OCI-M1 (cell line): ENCODE data around the gene PMIS2.

Experiments used
- DNase-seq: peaks from one replicate; lab custom pipeline; 2025; lab: John Stamatoyannopoulos, UW

Gene PMIS2

DNA sequence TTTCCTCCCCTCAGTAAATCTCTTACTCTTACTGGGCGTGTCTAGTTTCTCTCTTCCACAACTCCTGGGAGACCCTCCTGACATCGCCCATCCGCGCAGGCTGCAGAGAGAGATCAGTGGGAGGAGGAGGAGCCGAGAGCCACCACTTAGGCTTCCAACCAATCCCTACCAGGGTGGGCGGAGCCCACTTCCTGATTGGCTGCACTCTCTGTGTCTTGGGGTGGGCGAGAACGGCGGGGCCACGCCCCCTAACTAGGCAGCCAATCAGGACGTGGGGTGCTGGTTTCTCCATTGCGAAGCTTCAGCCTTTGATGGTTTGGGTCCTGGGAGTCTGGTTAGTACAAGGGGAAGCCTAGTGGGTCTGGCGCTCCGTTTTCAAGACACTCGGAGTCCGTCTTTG lies at the start of gene PMIS2:
Gene PMIS2, plus strand, starts transcription at position 326 of the 400 bp plus-strand sequence. CDS start 87 bp downstream, outside the sequence.
- no peak for DNase-seq

DNA sequence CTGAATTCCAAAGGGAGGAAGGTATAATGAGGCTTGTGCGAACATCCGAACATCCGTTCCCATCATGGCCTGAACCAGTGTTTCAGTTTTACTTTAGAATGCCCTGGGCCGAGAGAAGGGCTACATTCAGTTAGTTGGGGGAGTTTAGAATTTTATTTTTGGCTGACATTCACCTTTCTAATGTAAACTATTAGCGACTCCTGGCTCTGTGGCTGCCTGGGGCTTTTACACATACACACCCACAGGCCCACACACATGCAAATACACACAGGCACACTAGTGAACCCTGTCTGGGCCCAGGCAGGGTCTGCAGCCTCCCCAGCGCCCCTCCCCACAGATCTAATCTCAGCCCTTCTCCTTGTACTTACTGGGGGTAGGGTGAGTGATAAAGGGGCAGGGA lies 46.7 kb upstream of the PMIS2 start:
- DNase-seq: no peak

DNA sequence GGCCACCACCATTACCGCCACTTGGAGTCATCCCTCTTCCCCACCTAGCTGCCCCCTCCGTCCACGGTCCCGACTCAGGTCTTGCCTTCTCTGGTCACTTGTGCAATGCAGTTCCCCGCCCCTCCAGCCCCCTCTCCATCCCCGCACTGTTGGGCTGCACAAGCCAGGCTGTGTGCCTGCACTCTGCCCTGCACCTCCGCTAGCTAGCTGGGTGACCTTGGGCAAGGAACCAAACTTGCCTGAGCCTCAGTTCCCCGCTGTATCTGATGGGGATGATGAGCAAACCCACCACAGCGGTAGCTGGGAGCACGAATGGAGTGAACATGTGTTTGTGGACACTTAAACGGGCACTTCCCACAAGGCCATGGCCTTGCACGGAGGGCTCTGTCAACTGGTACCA lies 46.1 kb upstream of the PMIS2 start:
- no peak for DNase-seq

DNA sequence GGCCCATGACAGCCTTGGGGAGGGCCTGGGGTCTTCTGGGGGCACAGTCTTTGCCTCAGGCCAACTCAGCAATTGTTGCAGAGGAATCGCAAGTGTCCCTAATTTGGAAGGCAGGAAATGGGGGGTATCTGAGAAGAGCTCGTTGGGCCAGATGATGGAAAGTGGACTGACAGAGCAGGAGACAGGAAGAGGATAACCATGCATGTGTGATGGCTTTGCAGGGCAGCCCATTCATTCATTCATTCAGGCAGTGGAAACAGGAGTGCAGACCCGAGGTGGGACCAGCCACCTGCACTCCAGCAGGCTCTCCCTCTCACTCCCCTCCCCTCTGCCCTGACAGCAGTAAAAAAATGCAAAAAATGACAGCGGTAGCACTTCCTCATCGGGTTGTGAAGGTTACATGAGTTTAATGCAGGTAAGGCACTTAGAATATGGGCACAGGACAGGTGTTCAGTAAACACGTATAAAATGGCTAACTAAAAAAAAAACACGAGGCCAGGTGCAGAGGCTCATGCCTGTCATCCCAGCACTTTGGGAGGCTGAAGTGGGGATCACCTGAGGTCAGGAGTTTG lies 45.5 kb upstream of the PMIS2 start:
- DNase-seq: no peak

DNA sequence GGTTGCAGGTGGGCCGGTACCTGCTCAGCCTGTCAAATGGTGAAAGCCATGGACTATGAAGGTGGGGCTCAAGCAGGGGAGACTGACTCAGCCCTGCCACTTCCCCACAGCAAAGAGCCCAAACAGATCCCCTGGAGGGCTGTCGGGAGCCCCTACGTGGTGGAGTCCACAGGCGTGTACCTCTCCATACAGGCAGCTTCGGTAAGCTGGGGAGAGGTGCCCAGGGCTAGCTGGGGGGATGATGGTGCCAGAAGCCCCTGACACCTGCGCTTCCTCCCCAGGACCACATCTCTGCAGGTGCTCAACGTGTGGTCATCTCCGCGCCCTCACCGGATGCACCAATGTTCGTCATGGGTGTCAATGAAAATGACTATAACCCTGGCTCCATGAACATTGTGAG lies 43.8 kb upstream of the PMIS2 start:
- DNase-seq: no peak

- DNase-seq: no peak
Observed at GRCh38 chr19:35543280-35544109, 42.5 kb upstream of the PMIS2 start.

GRCh38 chr19:35544110-35544802 lies 41.7 kb upstream of the PMIS2 start:
- DNase-seq: peak; percentile 19

DNA sequence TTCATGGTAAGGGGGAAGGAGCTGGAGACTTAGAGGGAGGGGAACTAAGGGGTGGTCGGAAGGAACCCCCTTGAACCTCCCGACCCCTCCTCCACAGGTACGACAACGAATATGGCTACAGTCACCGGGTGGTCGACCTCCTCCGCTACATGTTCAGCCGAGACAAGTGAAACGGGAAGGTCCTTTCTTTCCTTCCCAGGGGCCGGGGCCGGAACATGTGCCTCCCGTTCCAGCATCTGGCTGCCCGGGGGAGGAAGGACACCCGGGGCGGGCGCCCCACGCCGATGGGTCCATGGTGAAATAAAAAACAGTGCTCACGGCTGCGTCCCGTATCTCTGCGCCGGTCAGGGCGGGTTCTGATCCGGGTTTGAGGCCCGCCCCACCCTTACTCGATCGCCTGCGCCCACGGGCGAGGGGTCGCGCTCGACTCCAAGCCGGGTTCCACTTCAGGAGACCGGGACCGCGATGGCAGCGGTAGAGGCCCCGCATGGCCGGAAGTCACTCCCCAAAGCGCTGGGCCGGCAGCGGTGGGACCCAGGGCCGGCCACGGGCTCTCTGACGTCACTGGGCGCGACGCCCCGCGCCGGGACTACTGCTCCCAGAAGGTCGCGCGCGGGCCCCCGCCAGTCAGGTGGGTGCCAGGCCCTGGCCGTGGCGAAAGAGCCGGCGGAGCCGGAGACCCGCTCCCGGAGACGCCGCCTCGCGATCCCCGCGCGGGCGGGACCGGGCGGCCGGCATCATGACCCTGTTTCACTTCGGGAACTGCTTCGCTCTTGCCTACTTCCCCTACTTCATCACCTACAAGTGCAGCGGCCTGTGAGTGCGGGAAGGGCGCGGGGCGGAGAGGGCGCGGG lies 40.7 kb upstream of the PMIS2 start, which contains the start of gene TMEM147:
Gene TMEM147, plus strand, starts transcription at position 626 of the 854 bp plus-strand sequence. Its CDS starts 114 bp downstream, at position 740.
- peak; percentile 97 for DNase-seq

GRCh38 chr19:35545855-35546381 lies 40.1 kb upstream of the PMIS2 start:
- DNase-seq: peak; percentile 59

DNA sequence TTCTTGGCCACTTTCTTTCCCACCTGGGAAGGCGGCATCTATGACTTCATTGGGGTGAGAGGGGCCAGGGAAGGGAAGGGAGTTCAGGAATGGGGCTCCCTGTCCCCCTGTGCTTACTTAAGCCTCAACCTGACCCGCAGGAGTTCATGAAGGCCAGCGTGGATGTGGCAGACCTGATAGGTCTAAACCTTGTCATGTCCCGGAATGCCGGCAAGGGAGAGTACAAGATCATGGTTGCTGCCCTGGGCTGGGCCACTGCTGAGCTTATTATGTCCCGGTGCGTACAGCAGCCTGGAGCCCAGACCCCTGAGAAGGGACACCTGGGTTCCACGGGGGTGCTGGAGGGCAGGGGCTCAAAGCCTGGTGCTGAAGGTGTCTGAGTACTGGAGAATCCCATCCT lies 39.4 kb upstream of the PMIS2 start:
- DNase-seq: no peak

DNA sequence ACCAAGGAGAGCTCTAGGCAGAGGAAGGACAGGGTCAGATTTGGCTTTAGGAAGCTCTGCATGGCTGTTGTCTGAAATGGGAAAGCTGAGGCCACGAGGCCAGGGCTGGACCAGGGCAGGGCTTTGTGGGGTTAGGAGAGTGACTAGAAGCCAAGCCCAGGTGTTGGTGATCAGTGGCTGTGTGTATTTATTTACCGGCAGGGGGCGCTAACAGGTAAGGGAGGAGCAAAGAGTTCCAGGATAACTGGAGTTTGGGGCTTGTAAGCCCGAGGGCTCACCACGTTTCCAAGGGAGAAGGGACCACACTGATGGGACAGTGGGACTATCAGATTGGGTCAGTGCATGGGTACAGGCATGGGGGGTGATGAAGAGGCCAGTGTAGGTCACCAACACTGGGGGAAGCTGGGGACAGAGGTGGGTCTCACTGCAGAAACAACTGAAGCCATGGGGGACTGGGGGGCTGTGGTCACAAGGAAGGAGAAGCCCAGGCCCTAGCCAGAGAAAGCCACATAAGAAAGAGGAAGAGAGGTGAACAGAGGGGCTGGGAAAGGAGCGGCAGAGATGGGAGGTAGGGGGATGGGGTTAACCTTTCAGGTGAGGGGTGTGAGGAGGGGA lies 36.7 kb upstream of the PMIS2 start:
- peak; percentile 84 for DNase-seq

DNA sequence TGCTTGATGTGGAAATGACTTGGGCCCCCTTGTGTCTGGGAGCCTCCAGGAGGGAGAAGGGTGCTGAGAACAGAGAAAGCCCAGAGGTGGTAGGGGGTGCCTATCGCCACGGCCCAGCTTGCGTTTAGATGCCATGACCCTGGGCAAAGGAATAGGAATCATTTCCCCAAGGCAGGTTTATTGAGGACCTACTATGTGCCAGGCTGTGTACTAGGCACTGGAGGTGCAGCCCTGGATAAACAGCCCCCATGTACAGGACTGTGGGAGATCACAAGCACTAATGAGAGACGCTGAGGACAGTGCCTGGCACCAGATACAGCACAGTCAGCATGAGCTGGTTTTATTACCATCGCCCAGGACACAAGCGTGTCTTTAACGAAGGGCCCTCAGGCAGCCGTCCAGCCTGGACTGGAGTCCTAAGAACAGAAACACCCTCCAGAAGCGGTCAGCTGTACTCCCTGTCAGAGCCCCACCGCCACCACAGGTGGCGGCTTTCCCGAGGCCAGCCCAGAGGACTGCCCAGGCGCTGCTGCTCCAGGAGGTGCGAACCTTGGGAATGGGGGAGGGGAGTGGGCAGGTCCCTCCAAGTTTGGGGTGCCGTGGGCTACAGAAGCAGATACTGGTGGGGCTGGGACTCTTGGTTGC lies 36.0 kb upstream of the PMIS2 start:
- DNase-seq: no peak

DNA sequence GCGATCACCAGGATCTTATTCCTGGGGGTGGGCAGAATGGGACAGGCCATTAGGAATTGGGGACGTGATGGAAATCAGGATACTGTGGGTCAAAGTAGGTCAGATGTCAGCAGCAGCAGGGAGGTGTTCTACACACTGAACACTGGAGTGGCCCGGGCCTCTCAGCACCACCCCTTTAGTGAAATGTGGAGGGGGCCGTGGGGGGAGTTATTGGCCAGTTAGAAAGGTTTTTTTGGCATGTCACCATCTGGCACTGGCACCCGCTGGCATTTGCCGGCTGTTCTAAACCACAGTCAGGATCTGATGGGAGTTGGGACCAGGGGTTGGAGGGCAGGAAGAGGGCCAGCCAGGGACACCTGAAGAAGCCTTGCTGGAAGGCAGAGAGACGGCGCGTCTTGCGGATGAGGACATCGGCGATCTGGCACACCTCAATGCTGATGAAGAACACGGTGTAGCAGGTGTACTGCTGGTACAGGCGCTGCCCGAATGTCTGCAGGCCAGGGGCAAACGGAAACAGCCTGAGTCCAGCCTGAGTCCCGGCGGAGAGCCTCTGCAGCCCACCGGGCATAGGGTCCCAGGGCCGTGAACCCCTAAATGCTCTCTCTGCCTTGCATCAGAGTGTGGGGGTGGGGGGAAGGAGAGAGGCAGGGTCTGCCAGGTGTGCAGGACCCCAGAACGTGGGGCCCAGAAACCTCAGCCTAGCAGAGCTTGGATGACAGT lies 34.7 kb upstream of the PMIS2 start:
- DNase-seq: no peak

DNA sequence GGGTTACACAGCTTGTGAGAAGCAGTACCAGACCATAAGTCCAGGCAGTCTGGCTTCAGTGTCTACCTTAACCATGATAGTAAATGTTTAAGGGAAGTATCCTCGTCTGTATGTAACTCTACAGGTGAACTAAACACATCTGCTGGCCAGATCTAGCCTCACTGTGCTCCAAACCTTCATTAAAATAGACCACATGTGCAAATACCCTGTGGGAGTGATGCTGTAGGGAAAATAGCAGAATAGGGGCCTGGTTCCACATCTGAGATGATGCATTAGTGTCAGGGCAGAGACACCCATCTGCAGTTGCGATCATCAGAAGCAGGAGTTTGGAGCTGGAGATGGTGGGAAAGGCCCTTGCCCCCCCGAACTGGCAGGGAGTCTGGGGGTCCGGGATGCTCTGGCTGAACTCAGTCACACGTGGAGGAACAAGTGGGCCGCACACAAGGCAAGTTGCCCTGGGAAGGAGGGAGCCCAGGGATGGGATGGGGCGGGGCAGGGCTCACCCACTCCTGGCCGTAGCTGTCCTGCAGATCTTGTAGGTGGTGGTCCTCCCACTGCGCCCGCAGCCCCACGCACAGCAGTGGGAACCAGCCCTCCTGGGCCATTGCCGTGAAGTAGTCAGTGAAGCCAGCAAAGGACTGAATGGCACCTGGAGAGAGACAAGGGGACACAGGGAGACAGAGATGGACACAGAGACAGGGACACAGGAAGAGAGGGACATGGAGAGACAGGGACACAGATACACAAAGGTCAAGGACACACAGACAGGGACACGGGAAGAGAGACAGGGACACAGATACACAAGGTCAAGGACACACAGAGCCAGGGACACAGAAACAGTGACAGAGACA lies 33.2 kb upstream of the PMIS2 start:
- no peak for DNase-seq

DNA sequence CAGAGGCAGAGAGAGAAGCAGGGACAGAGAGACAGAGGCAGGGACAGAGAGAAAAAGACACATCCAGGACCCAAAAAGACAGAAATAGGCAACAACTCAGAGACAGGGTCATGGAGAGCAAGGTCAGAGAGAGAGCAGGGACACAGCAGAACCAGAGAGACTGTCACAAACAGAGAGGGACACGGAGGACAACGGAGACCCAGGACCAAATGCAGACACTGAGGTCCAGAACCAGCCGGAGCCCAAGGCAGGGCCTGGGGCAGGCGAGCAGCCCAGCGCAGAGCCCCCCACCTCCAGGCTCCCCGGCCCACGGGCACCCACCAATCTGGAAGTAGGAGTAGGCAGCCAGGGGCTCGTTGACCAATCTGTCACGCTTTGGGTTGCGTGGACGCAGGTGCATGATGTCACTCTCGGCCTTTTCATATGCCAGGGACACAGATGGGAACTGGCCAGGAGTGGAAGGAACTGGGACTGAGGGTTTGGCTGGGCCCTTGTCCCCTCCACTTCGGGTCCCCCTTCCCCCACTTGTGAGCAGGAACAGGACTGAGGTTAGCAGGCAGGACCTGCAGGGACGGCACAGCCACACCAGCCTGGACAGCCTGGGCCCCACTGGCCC lies 32.5 kb upstream of the PMIS2 start:
- DNase-seq: no peak

GRCh38 chr19:35554076-35554475 lies 31.9 kb upstream of the PMIS2 start:
- no peak for DNase-seq

GRCh38 chr19:35555301-35556005 lies 30.5 kb upstream of the PMIS2 start:
- DNase-seq: peak; percentile 62

DNA sequence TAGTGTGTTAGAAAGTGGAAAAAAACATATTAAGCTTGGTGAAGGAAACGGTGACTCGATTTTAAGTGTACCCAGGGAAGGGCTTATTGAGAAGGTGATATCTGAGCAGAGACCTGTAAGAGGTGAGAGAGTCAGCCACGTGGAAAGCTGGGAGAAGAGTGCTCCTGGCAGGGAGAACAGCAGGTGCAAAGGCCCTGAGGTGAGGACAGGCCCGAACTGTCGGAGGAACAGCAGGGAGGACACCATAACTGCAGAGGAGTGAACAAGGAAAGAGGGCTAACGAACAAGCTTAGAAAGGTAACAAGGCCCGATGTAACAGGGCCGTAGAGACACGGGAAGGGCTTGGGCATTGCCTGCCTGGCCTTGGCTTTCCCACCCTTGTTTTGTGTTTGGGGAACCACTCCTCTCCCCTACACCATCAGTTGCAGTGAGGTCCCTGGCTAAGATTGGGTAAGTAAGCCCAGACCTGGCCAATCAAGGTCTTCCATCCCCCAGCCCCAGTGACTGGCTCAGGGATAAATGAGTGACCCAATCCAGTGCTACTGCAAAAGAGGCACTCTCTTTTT lies 29.9 kb upstream of the PMIS2 start:
- no peak for DNase-seq
